GM23248 (cell line): ENCODE results near the gene FXYD6.

Experiments used
- EZH2 ChIP-seq: fragments of 200-600 bp; sonication (generic); IDR thresholded peaks from 2 replicates; pipeline ENCODE4 v1.6.1; 2018; ENCODE audit warnings: antibody characterized with exemption, mild to moderate bottlenecking; ENCODE audit not compliant: insufficient read depth, poor library complexity, severe bottlenecking
- EZH2phosphoT487 ChIP-seq: fragments of 200-600 bp; sonication (generic); IDR thresholded peaks from 2 replicates; pipeline ENCODE4 v1.6.1; 2018; ENCODE audit warnings: antibody characterized with exemption, moderate library complexity, mild to moderate bottlenecking, low read depth; ENCODE audit not compliant: insufficient read depth

DNA sequence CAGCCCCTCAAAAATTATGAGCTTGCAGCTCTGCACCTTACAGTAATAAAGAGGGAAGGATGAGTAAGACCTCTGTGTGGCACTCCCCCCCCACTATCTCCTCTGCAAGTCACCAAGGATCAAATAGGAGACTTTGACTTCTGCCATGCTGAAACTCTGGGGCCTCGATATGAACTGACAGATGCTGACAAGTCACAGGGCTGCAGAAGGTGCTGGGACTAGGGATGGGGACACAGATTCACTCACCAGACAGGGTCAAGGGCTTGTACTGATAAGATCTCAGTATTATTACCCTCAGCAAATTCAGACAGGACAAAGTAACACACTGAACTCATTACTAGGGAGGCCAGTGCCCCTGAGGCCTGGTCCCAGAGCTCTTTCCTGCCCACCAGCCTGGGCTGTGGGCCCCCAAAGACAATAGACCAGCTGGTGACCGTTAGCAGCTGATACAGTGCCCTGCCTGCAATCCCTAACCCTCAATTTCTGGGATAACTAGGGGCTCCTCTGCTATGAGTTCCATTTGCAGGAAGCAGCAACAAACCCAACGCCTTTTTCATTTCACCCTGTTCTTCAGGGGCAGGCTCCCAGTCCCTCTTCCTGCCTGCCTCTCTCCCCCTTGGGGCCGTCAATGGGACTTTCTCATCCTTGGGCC is 32.6 kb upstream of the FXYD6 start:
- TF ChIP-seq EZH2 (no peak), EZH2phosphoT487 (no peak)
